ENCODE results near the gene KCNG4.

KCNG4 gene

GRCh38 chr16:84262031-84262430, 22.2 kb upstream of the KCNG4 start:
- DNase-seq, result no peak

GRCh38 chr16:84260766-84261554, 21.1 kb upstream of the KCNG4 start:
- no peak for DNase-seq

- no peak for DNase-seq
These were observed 19.9 kb upstream of the KCNG4 start for GRCh38 chr16:84259691-84260090.

GRCh38 chr16:84258266-84258665, 18.5 kb upstream of the KCNG4 start:
- no peak for DNase-seq

- no peak for DNase-seq
These were observed 15.4 kb upstream of the KCNG4 start for GRCh38 chr16:84255050-84255810.

GRCh38 chr16:84254062-84254461, 14.2 kb upstream of the KCNG4 start:
- DNase-seq, result no peak

GRCh38 chr16:84253173-84253572, 13.4 kb upstream of the KCNG4 start:
- no peak for DNase-seq

- DNase-seq, result no peak
These were observed 12.4 kb upstream of the KCNG4 start for GRCh38 chr16:84252184-84252583.

GRCh38 chr16:84247844-84248243, 8.0 kb upstream of the KCNG4 start:
- no peak for DNase-seq

GRCh38 chr16:84247331-84247730, 7.5 kb upstream of the KCNG4 start:
- no peak for DNase-seq

- DNase-seq, result peak; percentile 94
These were observed 6.9 kb upstream of the KCNG4 start for GRCh38 chr16:84246679-84247077.

GRCh38 chr16:84245956-84246678, 6.3 kb upstream of the KCNG4 start:
- peak; percentile 37 for DNase-seq

- DNase-seq, result no peak
These were observed 4.9 kb upstream of the KCNG4 start for GRCh38 chr16:84244728-84245127.

- no peak for DNase-seq
These were observed 3.9 kb upstream of the KCNG4 start for GRCh38 chr16:84243732-84244131.

- DNase-seq, result no peak
These were observed 3.0 kb upstream of the KCNG4 start for GRCh38 chr16:84242839-84243238.

- no peak for DNase-seq
These were observed 2.0 kb upstream of the KCNG4 start for GRCh38 chr16:84241778-84242177.

GRCh38 chr16:84240455-84240854, 643 bp upstream of the KCNG4 start:
- DNase-seq, result no peak

GRCh38 chr16:84239141-84239769, 557 bp downstream of the KCNG4 start:
- DNase-seq, result no peak

GRCh38 chr16:84237994-84238750, 1.6 kb downstream of the KCNG4 start:
- no peak for DNase-seq

- DNase-seq, result no peak
These were observed 3.1 kb downstream of the KCNG4 start for GRCh38 chr16:84236671-84237070.

GRCh38 chr16:84234321-84235241, 5.2 kb downstream of the KCNG4 start:
- no peak for DNase-seq
